HepG2 (cell line): Measurements from ENCODE around the gene AMZ2. TPM values are rescaled to one million over a fixed set of nuclear protein-coding genes. Genes with fewer than 3 reads are reported as not detected.
A peak's percentile ranks its signal among the peaks of the same experiment; 100 is the strongest.

Experiments
- SNAPC4 ChIP-seq: sonication (generic); formaldehyde crosslinking; IDR thresholded peaks from 2 replicates; pipeline ENCODE4 v1.4.0; 2020; ENCODE audit warnings: mild to moderate bottlenecking, missing genetic modification reagents
- TBX2 ChIP-seq: sonication (generic); formaldehyde crosslinking; IDR thresholded peaks from 2 replicates; pipeline ENCODE4 v1.5.0; 2020; ENCODE audit warnings: missing genetic modification reagents, mild to moderate bottlenecking, borderline replicate concordance
- TERF1 ChIP-seq: sonication (generic); formaldehyde crosslinking; IDR thresholded peaks from 2 replicates; pipeline ENCODE4 v1.8.0; 2022; ENCODE audit warnings: mild to moderate bottlenecking, missing genetic modification reagents, moderate library complexity
- ZBTB10 ChIP-seq: sonication (generic); formaldehyde crosslinking; IDR thresholded peaks from 2 replicates; pipeline ENCODE4 v1.4.0; 2020; ENCODE audit warnings: missing genetic modification reagents, borderline replicate concordance
- ZFP36 ChIP-seq: fragments of 150-350 bp; IDR thresholded peaks from 2 replicates; pipeline ENCODE4 v1.6.1; 2018; ENCODE audit warnings: borderline replicate concordance, low read length, low read depth; ENCODE audit not compliant: partially characterized antibody
- ZNF251 ChIP-seq: sonication (generic); formaldehyde crosslinking; IDR thresholded peaks from 2 replicates; pipeline ENCODE4 v1.9.0; 2021; ENCODE audit warnings: mild to moderate bottlenecking, missing genetic modification reagents
- polyA plus RNA-seq, 8 experiments: library from polyadenylated mRNA; depleted of rRNA in 3 of 8; stranded (reverse) in 7 of 8; unstranded in 1 of 8; fragments of >200 nt; fragmentation: Illumina TruSeq in 4 of 8; extraction: Trizol in 4 of 8; gene quantifications; 2 replicates each; pipeline versions ENCODE4 v1.2.1 to v1.2.3, GENCODE V29; 2011 to 2016; ENCODE audit warnings: low read depth in 4 of 8, missing spikeins in 1 of 8, mixed read lengths in 1 of 8; ENCODE audit not compliant: insufficient read depth in 1 of 8
- total RNA-seq, 5 experiments: library from RNA; depleted of rRNA; stranded (reverse); fragments of >200 nt; fragmentation: Illumina TruSeq; extraction: Trizol; gene quantifications; 2 replicates each; pipeline ENCODE4 v1.2.3, GENCODE V29; 2016; ENCODE audit warnings: low read depth in 1 of 5
- TF ChIP-seq, protein P1 (sequence below): sonication (generic); formaldehyde crosslinking; IDR thresholded peaks from 2 replicates; pipeline ENCODE4 v1.4.0; 2020; ENCODE audit warnings: mild to moderate bottlenecking, missing genetic modification reagents

The AMZ2 gene
- total and polyA plus RNA-seq, 2 of the 13 experiments (the other 11 are each of a cell fraction or from before 2014, with no cell fraction given) = 86.9 to 90.2 TPM

DNA sequence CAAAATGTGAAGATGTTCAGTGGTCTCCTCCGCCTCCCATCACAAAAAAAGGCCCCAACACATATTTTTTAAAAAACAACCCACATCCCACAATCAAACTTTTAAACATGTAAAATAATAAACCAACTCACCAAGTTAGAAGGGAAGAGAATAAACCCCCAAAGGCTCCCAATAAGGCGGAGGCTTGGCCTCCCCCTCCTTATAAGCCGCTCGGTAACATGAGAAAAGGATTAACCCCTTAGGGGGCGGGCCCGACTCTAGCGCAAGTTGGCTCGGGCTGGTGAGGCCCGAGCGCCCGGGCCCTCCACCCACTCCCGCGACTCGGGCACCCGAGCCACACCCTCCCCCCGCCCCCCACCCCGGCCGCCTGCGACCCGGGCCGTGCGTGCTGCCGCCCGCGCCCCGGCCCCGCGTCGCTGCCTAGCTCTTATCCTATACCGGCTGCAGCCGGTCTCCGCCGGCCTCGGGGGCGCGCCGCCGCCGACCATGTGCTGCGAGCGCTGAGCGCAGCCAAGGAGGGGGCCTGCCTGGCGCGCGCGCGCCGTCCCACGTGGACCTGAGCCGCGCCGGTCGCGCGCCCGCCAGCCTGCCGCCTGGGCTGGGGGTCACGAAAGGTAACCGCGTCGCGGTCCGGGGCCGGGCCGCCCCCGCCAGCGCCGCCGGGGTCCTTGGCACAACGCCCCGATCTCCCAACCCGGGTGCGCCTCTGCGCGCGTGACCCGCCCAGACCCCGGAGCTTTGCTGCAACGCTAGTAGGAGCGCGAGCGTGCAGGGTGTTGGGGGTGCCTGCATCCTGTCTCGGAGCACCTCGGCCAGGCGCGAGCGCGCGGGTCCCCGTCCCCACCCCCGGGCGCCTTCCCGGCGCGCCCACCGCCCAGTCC, 43.4 kb downstream of the AMZ2 start, which contains the start of the genes ARSG and SLC16A6 (continued):
- TF ChIP-seq, protein P1, sequence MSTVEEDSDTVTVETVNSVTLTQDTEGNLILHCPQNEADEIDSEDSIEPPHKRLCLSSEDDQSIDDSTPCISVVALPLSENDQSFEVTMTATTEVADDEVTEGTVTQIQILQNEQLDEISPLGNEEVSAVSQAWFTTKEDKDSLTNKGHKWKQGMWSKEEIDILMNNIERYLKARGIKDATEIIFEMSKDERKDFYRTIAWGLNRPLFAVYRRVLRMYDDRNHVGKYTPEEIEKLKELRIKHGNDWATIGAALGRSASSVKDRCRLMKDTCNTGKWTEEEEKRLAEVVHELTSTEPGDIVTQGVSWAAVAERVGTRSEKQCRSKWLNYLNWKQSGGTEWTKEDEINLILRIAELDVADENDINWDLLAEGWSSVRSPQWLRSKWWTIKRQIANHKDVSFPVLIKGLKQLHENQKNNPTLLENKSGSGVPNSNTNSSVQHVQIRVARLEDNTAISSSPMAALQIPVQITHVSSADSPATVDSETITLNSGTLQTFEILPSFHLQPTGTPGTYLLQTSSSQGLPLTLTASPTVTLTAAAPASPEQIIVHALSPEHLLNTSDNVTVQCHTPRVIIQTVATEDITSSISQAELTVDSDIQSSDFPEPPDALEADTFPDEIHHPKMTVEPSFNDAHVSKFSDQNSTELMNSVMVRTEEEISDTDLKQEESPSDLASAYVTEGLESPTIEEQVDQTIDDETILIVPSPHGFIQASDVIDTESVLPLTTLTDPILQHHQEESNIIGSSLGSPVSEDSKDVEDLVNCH (CRISPR knock-in tag) = no peak
- TF ChIP-seq SNAPC4 (CRISPR knock-in tag) (no peak), ZFP36 (no peak), ZNF251 (CRISPR knock-in tag) (no peak), TBX2 (CRISPR knock-in tag) (no peak; the same call in 1 of the 2 replicates), TERF1 (CRISPR knock-in tag) (no peak; the same call in 1 of the 2 replicates), ZBTB10 (CRISPR knock-in tag) (peak; percentile 28; the same call in 1 of the 2 replicates)
